Thyroid gland (tissue), 4 donors: ENCODE data around the gene CHMP2B.

Experiments
- CTCF ChIP-seq, 6 experiments: fragments of 200-600 bp in 3 of 6; fragments of 450-650 bp in 3 of 6; sonication (generic) in 3 of 6; IDR thresholded peaks; one replicate each; pipeline ENCODE4 v1.5.1; 2016 to 2019; ENCODE audit warnings: antibody characterized with exemption in 6 of 6, mild to moderate bottlenecking in 2 of 6, inconsistent platforms in 1 of 6, moderate library complexity in 1 of 6
- POLR2A ChIP-seq, 2 donors: fragments of 450-650 bp; IDR thresholded peaks; one replicate each; pipeline ENCODE4 v1.6.1; 2017; ENCODE audit warnings: antibody characterized with exemption in 2 of 2, mild to moderate bottlenecking in 2 of 2, moderate library complexity in 1 of 2

- no peak for TF ChIP-seq CTCF (IDR thresholded peaks at IDR 0.05)
- TF ChIP-seq POLR2A (IDR thresholded peaks at IDR 0.05): no peak
Observed at GRCh38 chr3:87246662-87247429, 19.7 kb downstream of the CHMP2B start.
